HepG2 (cell line): Measurements from ENCODE around the gene AUNIP. TPM values are rescaled to one million over a fixed set of nuclear protein-coding genes. Genes with fewer than 3 reads are reported as not detected.

Experiments used
- ARNT ChIP-seq: fragments of 450-650 bp; IDR thresholded peaks from 2 replicates; pipeline ENCODE4 v1.6.1; 2017
- CBX5 ChIP-seq: sonication (generic); formaldehyde crosslinking; IDR thresholded peaks from 2 replicates; pipeline ENCODE4 v1.4.0; 2020; ENCODE audit warnings: missing genetic modification reagents, borderline replicate concordance
- EZH2 ChIP-seq: conservative IDR thresholded peaks from 2 replicates; pipeline ENCODE4 v1.6.1; 2012; ENCODE audit warnings: mild to moderate bottlenecking, low read depth, low read length, moderate library complexity
- FOXO1 ChIP-seq: sonication (generic); formaldehyde crosslinking; IDR thresholded peaks from 2 replicates; pipeline ENCODE4 v1.4.0; 2020; ENCODE audit warnings: missing genetic modification reagents
- HCFC1 ChIP-seq: fragments of 150-350 bp; IDR thresholded peaks from 2 replicates; pipeline ENCODE4 v1.6.1; 2014; ENCODE audit warnings: low read depth, low read length
- KDM6A ChIP-seq: IDR thresholded peaks from 2 replicates; pipeline ENCODE4 v1.6.1; 2016; ENCODE audit warnings: low read depth
- NFIC ChIP-seq: IDR thresholded peaks from 2 replicates; pipeline ENCODE4 v1.6.1; 2012; ENCODE audit warnings: mild to moderate bottlenecking, low read length, inconsistent platforms
- SRSF4 ChIP-seq: fragments of 200-400 bp; formaldehyde crosslinking; IDR thresholded peaks from one replicate; pipeline ENCODE4 v1.6.1; 2018; ENCODE audit warnings: mild to moderate bottlenecking, low read depth, low read length, moderate library complexity; ENCODE audit not compliant: poor library complexity, severe bottlenecking
- SRSF9 ChIP-seq: fragments of 200-400 bp; formaldehyde crosslinking; IDR thresholded peaks from 2 replicates; pipeline ENCODE4 v1.6.1; 2018; ENCODE audit warnings: borderline replicate concordance, mild to moderate bottlenecking, low read depth, low read length; ENCODE audit not compliant: insufficient read depth, poor library complexity, severe bottlenecking
- ZFP37 ChIP-seq: sonication (generic); formaldehyde crosslinking; IDR thresholded peaks from 2 replicates; pipeline ENCODE4 v1.4.0; 2020; ENCODE audit warnings: missing genetic modification reagents, borderline replicate concordance
- ZFP82 ChIP-seq: sonication (generic); formaldehyde crosslinking; IDR thresholded peaks from 2 replicates; pipeline ENCODE4 v1.5.1; 2020; ENCODE audit warnings: mild to moderate bottlenecking, missing genetic modification reagents, borderline replicate concordance
- ZNF235 ChIP-seq: sonication (generic); formaldehyde crosslinking; IDR thresholded peaks from 2 replicates; pipeline ENCODE4 v1.8.1; 2023; ENCODE audit warnings: mild to moderate bottlenecking, missing genetic modification reagents, borderline replicate concordance
- ZNF530 ChIP-seq: sonication (generic); formaldehyde crosslinking; IDR thresholded peaks from 2 replicates; pipeline ENCODE4 v1.5.0; 2020; ENCODE audit warnings: low read depth, mild to moderate bottlenecking, missing genetic modification reagents
- ZNF605 ChIP-seq: sonication (generic); formaldehyde crosslinking; IDR thresholded peaks from 2 replicates; pipeline ENCODE4 v1.8.0; 2022; ENCODE audit warnings: mild to moderate bottlenecking, missing genetic modification reagents
- ZNF878 ChIP-seq: sonication (generic); formaldehyde crosslinking; IDR thresholded peaks from 2 replicates; pipeline ENCODE4 v1.8.1; 2023; ENCODE audit warnings: mild to moderate bottlenecking, missing genetic modification reagents, moderate library complexity
- ZSCAN20 ChIP-seq: sonication (generic); formaldehyde crosslinking; IDR thresholded peaks from 2 replicates; pipeline ENCODE4 v1.4.0; 2020; ENCODE audit warnings: missing genetic modification reagents, mild to moderate bottlenecking, borderline replicate concordance
- polyA plus RNA-seq, 8 experiments: library from polyadenylated mRNA; depleted of rRNA in 3 of 8; stranded (reverse) in 7 of 8; unstranded in 1 of 8; fragments of >200 nt; fragmentation: Illumina TruSeq in 4 of 8; extraction: Trizol in 4 of 8; gene quantifications; 2 replicates each; pipeline versions ENCODE4 v1.2.1 to v1.2.3, GENCODE V29; 2011 to 2016; ENCODE audit warnings: low read depth in 4 of 8, missing spikeins in 1 of 8, mixed read lengths in 1 of 8; ENCODE audit not compliant: insufficient read depth in 1 of 8
- total RNA-seq, 5 experiments: library from RNA; depleted of rRNA; stranded (reverse); fragments of >200 nt; fragmentation: Illumina TruSeq; extraction: Trizol; gene quantifications; 2 replicates each; pipeline ENCODE4 v1.2.3, GENCODE V29; 2016; ENCODE audit warnings: low read depth in 1 of 5
- TF ChIP-seq, protein P1 (sequence below): sonication (generic); formaldehyde crosslinking; conservative IDR thresholded peaks from 2 replicates; pipeline ENCODE4 v1.4.0; 2020; ENCODE audit warnings: missing genetic modification reagents
- TF ChIP-seq, protein P2 (sequence below): IDR thresholded peaks from 2 replicates; pipeline ENCODE4 v1.6.1; 2016; ENCODE audit warnings: missing compliant biosample characterization, missing genetic modification reagents, borderline replicate concordance
- TF ChIP-seq, protein P3 (sequence below): IDR thresholded peaks from 2 replicates; pipeline ENCODE4 v1.6.1; 2016; ENCODE audit warnings: low read depth, borderline replicate concordance
- TF ChIP-seq, protein P4 (sequence below): sonication (generic); formaldehyde crosslinking; IDR thresholded peaks from 2 replicates; pipeline ENCODE4 v1.8.0; 2023; ENCODE audit warnings: mild to moderate bottlenecking, missing genetic modification reagents
- TF ChIP-seq, protein P5 (sequence below): sonication (generic); formaldehyde crosslinking; IDR thresholded peaks from 2 replicates; pipeline ENCODE4 v1.5.1; 2020; ENCODE audit warnings: missing genetic modification reagents, mild to moderate bottlenecking, borderline replicate concordance

AUNIP gene
- total and polyA plus RNA-seq, 2 of the 13 experiments (the other 11 are each of a cell fraction or from before 2014, with no cell fraction given), result 3.8 to 12.3 TPM

DNA sequence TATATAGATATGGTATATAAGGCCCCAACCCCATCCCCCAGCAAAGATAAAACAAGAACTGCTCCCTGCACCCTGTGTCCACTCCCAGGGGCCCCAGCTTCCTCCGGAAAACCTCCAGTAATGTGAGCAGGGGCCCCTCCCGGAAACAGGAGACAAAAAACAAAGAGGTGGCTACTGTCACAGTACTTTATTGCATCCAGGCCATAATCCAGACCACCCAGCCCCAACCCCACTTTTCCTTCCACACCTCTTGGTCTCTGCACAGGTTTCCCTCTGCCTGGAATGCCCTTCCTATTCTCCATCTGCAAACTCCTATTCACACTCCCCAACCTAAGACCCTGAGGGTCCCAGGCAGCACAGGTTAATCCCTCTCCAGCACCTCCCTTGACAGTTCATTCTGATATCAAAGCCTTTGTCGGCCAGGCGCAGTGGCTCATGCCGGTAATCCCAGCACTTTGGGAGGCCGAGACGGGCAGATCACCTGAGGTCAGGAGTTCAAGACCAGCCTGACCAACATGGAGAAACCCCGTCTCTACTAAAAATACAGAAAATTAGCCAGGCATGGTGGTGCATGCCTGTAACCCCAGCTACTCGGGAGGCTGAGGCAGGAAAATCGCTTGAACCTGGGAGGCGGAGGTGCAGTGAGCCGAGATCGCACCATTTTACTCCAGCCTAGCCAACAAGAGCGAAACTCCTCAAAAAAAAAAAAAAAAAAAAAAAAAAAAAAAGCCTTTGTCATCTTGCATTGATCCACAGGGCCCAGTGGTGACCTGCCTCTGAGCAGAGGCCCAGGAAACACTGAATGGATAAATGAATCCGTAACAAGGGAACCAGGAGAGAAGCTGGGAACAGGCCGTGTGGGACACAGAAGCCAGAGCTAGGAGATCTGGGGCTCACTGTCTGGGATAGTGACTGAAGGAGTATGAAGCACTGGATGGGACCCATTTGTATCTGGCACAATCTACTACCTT lies 2.3 kb upstream of the AUNIP start (continued):
- TF ChIP-seq, protein P1, sequence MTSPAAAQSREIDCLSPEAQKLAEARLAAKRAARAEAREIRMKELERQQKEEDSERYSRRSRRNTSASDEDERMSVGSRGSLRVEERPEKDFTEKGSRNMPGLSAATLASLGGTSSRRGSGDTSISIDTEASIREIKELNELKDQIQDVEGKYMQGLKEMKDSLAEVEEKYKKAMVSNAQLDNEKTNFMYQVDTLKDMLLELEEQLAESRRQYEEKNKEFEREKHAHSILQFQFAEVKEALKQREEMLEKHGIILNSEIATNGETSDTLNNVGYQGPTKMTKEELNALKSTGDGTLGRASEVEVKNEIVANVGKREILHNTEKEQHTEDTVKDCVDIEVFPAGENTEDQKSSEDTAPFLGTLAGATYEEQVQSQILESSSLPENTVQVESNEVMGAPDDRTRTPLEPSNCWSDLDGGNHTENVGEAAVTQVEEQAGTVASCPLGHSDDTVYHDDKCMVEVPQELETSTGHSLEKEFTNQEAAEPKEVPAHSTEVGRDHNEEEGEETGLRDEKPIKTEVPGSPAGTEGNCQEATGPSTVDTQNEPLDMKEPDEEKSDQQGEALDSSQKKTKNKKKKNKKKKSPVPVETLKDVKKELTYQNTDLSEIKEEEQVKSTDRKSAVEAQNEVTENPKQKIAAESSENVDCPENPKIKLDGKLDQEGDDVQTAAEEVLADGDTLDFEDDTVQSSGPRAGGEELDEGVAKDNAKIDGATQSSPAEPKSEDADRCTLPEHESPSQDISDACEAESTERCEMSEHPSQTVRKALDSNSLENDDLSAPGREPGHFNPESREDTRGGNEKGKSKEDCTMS (CRISPR knock-in tag), result no peak
- TF ChIP-seq, protein P2, sequence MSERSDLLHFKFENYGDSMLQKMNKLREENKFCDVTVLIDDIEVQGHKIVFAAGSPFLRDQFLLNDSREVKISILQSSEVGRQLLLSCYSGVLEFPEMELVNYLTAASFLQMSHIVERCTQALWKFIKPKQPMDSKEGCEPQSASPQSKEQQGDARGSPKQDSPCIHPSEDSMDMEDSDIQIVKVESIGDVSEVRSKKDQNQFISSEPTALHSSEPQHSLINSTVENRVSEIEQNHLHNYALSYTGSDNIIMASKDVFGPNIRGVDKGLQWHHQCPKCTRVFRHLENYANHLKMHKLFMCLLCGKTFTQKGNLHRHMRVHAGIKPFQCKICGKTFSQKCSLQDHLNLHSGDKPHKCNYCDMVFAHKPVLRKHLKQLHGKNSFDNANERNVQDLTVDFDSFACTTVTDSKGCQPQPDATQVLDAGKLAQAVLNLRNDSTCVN, result no peak
- TF ChIP-seq FOXO1, result peak; percentile 60
- no peak for TF ChIP-seq ZFP82 (CRISPR knock-in tag)
- no peak for TF ChIP-seq ZNF530 (CRISPR knock-in tag)
- peak; percentile 55; the same call in 1 of the 2 replicates for TF ChIP-seq NFIC
- TF ChIP-seq, protein P3, sequence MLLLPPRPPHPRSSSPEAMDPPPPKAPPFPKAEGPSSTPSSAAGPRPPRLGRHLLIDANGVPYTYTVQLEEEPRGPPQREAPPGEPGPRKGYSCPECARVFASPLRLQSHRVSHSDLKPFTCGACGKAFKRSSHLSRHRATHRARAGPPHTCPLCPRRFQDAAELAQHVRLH, result no peak
- peak; percentile 81; the same call in 1 of the 2 replicates for TF ChIP-seq CBX5 (CRISPR knock-in tag)
- TF ChIP-seq, protein P4, sequence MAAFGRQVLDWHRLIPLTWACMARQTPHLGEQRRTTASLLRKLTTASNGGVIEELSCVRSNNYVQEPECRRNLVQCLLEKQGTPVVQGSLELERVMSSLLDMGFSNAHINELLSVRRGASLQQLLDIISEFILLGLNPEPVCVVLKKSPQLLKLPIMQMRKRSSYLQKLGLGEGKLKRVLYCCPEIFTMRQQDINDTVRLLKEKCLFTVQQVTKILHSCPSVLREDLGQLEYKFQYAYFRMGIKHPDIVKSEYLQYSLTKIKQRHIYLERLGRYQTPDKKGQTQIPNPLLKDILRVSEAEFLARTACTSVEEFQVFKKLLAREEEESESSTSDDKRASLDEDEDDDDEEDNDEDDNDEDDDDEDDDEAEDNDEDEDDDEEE, result no peak
- TF ChIP-seq EZH2, result no peak
- TF ChIP-seq, protein P5, sequence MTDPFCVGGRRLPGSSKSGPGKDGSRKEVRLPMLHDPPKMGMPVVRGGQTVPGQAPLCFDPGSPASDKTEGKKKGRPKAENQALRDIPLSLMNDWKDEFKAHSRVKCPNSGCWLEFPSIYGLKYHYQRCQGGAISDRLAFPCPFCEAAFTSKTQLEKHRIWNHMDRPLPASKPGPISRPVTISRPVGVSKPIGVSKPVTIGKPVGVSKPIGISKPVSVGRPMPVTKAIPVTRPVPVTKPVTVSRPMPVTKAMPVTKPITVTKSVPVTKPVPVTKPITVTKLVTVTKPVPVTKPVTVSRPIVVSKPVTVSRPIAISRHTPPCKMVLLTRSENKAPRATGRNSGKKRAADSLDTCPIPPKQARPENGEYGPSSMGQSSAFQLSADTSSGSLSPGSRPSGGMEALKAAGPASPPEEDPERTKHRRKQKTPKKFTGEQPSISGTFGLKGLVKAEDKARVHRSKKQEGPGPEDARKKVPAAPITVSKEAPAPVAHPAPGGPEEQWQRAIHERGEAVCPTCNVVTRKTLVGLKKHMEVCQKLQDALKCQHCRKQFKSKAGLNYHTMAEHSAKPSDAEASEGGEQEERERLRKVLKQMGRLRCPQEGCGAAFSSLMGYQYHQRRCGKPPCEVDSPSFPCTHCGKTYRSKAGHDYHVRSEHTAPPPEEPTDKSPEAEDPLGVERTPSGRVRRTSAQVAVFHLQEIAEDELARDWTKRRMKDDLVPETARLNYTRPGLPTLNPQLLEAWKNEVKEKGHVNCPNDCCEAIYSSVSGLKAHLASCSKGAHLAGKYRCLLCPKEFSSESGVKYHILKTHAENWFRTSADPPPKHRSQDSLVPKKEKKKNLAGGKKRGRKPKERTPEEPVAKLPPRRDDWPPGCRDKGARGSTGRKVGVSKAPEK (CRISPR knock-in tag), result no peak
- peak; percentile 60; the same call in 1 of the 2 replicates for TF ChIP-seq ZNF605 (CRISPR knock-in tag)
- TF ChIP-seq SRSF9, result no peak
- TF ChIP-seq ZSCAN20 (CRISPR knock-in tag), result 0 out of 2 replicates have a peak, but pooled peaks have one; percentile 3
- TF ChIP-seq ZNF878 (CRISPR knock-in tag), result no peak
- peak; percentile 82 for TF ChIP-seq KDM6A
- peak; percentile 33; the same call in 1 of the 2 replicates for TF ChIP-seq ZFP37 (CRISPR knock-in tag)
- TF ChIP-seq HCFC1, result no peak
- TF ChIP-seq ARNT, result no peak
- no peak for TF ChIP-seq SRSF4
- TF ChIP-seq ZNF235 (CRISPR knock-in tag), result no peak
